HepG2 (cell line): ENCODE results near the gene RAD51AP1. TPM values are rescaled to one million over a fixed set of nuclear protein-coding genes. Genes with fewer than 3 reads are reported as not detected.

Experiments
- ATAC-seq: fragments of 200-7000 bp; cut with Tn5 transposase; 3 replicates; pipeline ENCODE4 v1.9.1; 2020; ENCODE audit warnings: mild to moderate bottlenecking, moderate library complexity
- BruUV-seq: library from RNA; stranded (reverse); fragments of 400-500 nt; replicated peaks from 2 replicates; lab custom pipeline; 2021; lab: Mats Ljungman, UMichigan
- CTCF ChIA-PET: fragments of 300-600 bp; formaldehyde crosslinking; extraction: SDS; loops from one replicate; lab custom pipeline; 2021; ENCODE audit warnings: low total read pairs, inconsistent platforms, low intra/inter-chr PET ratio; lab: Yijun Ruan, JAX
- POLR2A ChIA-PET: fragments of 350-600 bp; sonication (Branson Sonifier 250); formaldehyde crosslinking; loops from one replicate; lab custom pipeline; 2020; ENCODE audit warnings: antibody characterized with exemption, inconsistent platforms; lab: Yijun Ruan, JAX
- DNase-seq: peaks from one replicate; pipeline ENCODE4 v3.0.0-alpha.2; 2015; ENCODE audit warnings: low spot score
- FAIRE-seq: peaks from 3 replicates; lab custom pipeline; 2011; peaks lifted over from hg19 to GRCh38; lab: Jason Lieb, UNC
- H2AFZ ChIP-seq: one replicate; pipeline ENCODE4 v1.6.1; 2011; ENCODE audit warnings: low read length, inconsistent platforms
- H3K27ac ChIP-seq: fragments of 300-600 bp; 3 replicates; pipeline ENCODE4 v1.8.0; 2011; ENCODE audit warnings: mixed run types, mild to moderate bottlenecking, mixed read lengths, low read length, inconsistent platforms; ENCODE audit not compliant: insufficient read depth; ENCODE audit errors: extremely low read length
- H3K27me3 ChIP-seq, 2 experiments: fragments of 200-600 bp in 1 of 2; 2 replicates in 1 of 2; 3 replicates in 1 of 2; pipeline versions ENCODE4 v1.6.0 to v1.8.0; 2011; ENCODE audit warnings: low read length in 2 of 2, mild to moderate bottlenecking in 2 of 2, moderate library complexity in 2 of 2, inconsistent platforms in 1 of 2; ENCODE audit not compliant: insufficient read depth in 2 of 2, control insufficient read depth in 1 of 2
- H3K36me3 ChIP-seq, 2 experiments: fragments of 200-600 bp in 1 of 2; replicated peaks in 1 of 2; 2 replicates in 1 of 2; 3 replicates in 1 of 2; pipeline versions ENCODE4 v1.5.1 to v1.8.0; 2011; ENCODE audit warnings: low read length in 2 of 2, inconsistent platforms in 1 of 2; ENCODE audit not compliant: insufficient read depth in 2 of 2, control insufficient read depth in 1 of 2
- H3K4me1 ChIP-seq: 2 replicates; pipeline ENCODE4 v1.5.1; 2012; ENCODE audit warnings: low read length, inconsistent platforms; ENCODE audit not compliant: insufficient read depth
- H3K4me2 ChIP-seq: 2 replicates; pipeline ENCODE4 v1.6.0; 2011; ENCODE audit warnings: low read depth, low read length, inconsistent platforms
- H3K4me3 ChIP-seq, 3 experiments: fragments of 200-600 bp in 1 of 3; sonication (generic), shearing (Covaris generic) in 1 of 3; replicated peaks in 1 of 3; 2 replicates each; pipeline ENCODE4 v1.5.1; 2011 to 2016; ENCODE audit warnings: low read length in 3 of 3, inconsistent platforms in 2 of 3, low read depth in 2 of 3, mild to moderate bottlenecking in 2 of 3, control low read depth in 1 of 3, mixed read lengths in 1 of 3; ENCODE audit not compliant: insufficient read depth in 1 of 3
- H3K79me2 ChIP-seq: one replicate; pipeline ENCODE4 v1.6.1; 2011; ENCODE audit warnings: low read length, inconsistent platforms; ENCODE audit not compliant: insufficient read depth
- H3K9ac ChIP-seq: 2 replicates; pipeline ENCODE4 v1.6.0; 2011; ENCODE audit warnings: mild to moderate bottlenecking, low read depth, low read length, inconsistent platforms; ENCODE audit not compliant: insufficient read depth
- H3K9me3 ChIP-seq: 2 replicates; pipeline ENCODE4 v1.5.1; 2012; ENCODE audit warnings: mild to moderate bottlenecking, low read length
- H4K20me1 ChIP-seq: 2 replicates; pipeline ENCODE4 v1.6.0; 2011; ENCODE audit warnings: inconsistent platforms, mild to moderate bottlenecking, low read length, moderate library complexity; ENCODE audit not compliant: insufficient read depth
- HOXA9 ChIP-seq: sonication (generic); formaldehyde crosslinking; IDR thresholded peaks from 2 replicates; pipeline ENCODE4 v1.8.1; 2022; ENCODE audit warnings: missing genetic modification reagents, mild to moderate bottlenecking, moderate library complexity, borderline replicate concordance
- KIAA2018 ChIP-seq: sonication (generic); formaldehyde crosslinking; IDR thresholded peaks from 2 replicates; pipeline ENCODE4 v1.5.0; 2020; ENCODE audit warnings: mild to moderate bottlenecking, missing genetic modification reagents, borderline replicate concordance
- MNT ChIP-seq: fragments of 450-650 bp; IDR thresholded peaks from 2 replicates; pipeline ENCODE4 v1.6.1; 2016
- RFX5 ChIP-seq: IDR thresholded peaks from 2 replicates; pipeline ENCODE4 v1.6.1; 2011; ENCODE audit warnings: low read depth, low read length, improper control_type of control experiment
- SMAD3 ChIP-seq: sonication (generic); formaldehyde crosslinking; IDR thresholded peaks from 2 replicates; pipeline ENCODE4 v1.4.0; 2020; ENCODE audit warnings: missing genetic modification reagents
- SNRNP70 ChIP-seq: fragments of 200-400 bp; formaldehyde crosslinking; IDR thresholded peaks from 2 replicates; pipeline ENCODE4 v1.6.1; 2017; ENCODE audit warnings: mild to moderate bottlenecking, low read depth, low read length, moderate library complexity
- ZBTB8A ChIP-seq: sonication (generic); formaldehyde crosslinking; IDR thresholded peaks from 2 replicates; pipeline ENCODE4 v1.4.0; 2020; ENCODE audit warnings: mild to moderate bottlenecking, low read depth, missing genetic modification reagents, borderline replicate concordance
- ZKSCAN5 ChIP-seq: sonication (generic); formaldehyde crosslinking; IDR thresholded peaks from 2 replicates; pipeline ENCODE4 v1.5.1; 2020; ENCODE audit warnings: mild to moderate bottlenecking, missing genetic modification reagents
- ZNF33B ChIP-seq: sonication (generic); formaldehyde crosslinking; IDR thresholded peaks from 2 replicates; pipeline ENCODE4 v1.5.1; 2020; ENCODE audit warnings: mild to moderate bottlenecking, missing genetic modification reagents
- WGBS: methylation state at CpG from one replicate; pipeline ENCODE4 v1.1.6; 2017; ENCODE audit warnings: low lambda C conversion rate; 5-methylcytosine and 5-hydroxymethylcytosine counted together
- in situ Hi-C: cut with HindIII; loops from 2 replicates; pipeline ENCODE4 v1.10.0; 2017; ENCODE audit warnings: low pct_unique_long_range_greater_than_20kb; ENCODE audit not compliant: extremely low pct_ligation_motif_present
- intact Hi-C: fragments of 100-400 bp; cut with micrococcal nuclease; formaldehyde crosslinking; loops from one replicate; pipeline ENCODE4 v1.10.0; 2022; ENCODE audit not compliant: unreplicated experiment
- polyA plus RNA-seq, 8 experiments: library from polyadenylated mRNA; depleted of rRNA in 3 of 8; stranded (reverse) in 7 of 8; unstranded in 1 of 8; fragments of >200 nt; fragmentation: Illumina TruSeq in 4 of 8; extraction: Trizol in 4 of 8; gene quantifications; 2 replicates each; pipeline versions ENCODE4 v1.2.1 to v1.2.3, GENCODE V29; 2011 to 2016; ENCODE audit warnings: low read depth in 4 of 8, missing spikeins in 1 of 8, mixed read lengths in 1 of 8; ENCODE audit not compliant: insufficient read depth in 1 of 8
- total RNA-seq, 5 experiments: library from RNA; depleted of rRNA; stranded (reverse); fragments of >200 nt; fragmentation: Illumina TruSeq; extraction: Trizol; gene quantifications; 2 replicates each; pipeline ENCODE4 v1.2.3, GENCODE V29; 2016; ENCODE audit warnings: low read depth in 1 of 5

RAD51AP1 gene
- total and polyA plus RNA-seq, 2 of the 13 experiments (the other 11 are each of a cell fraction or from before 2014, with no cell fraction given) = 16.6 to 49.3 TPM

DNA sequence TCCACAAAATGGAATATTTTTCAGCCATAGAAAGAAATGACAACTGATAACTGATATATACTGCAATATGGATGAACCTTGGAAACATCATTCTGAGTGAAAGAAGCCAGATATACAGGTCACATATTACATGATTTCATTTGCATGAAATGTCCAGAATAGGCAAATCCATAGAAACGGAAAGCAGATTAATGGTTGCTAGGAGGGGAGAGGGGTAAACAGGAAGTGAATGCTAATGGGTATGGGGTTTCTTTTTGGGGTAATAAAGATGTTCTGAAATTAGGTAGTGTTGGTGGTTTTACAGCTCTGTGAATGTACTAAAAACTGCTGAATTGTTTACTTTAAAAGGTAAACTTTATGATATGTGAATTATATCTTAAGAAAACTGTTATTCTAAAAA, 6.5 kb downstream of the RAD51AP1 start:
- H3K9ac ChIP-seq = no peak overlapping the region
- WGBS = 48% methylated on average over 1 of the region's 1 CpG
- CTCF ChIA-PET = no interaction called here
- peaks cover 1% of the 10 kb centered on the region for H3K4me1 ChIP-seq
- no peak overlapping the region for H3K27ac ChIP-seq
- ATAC-seq (no peak), DNase-seq (no peak), FAIRE-seq (no peak)
- in situ Hi-C loops (no loop called here), intact Hi-C loops (no loop called here)
- no peak for TF ChIP-seq SMAD3
- no peak for TF ChIP-seq SNRNP70
- no peak for TF ChIP-seq HOXA9 (CRISPR knock-in tag)
- TF ChIP-seq ZKSCAN5 (CRISPR knock-in tag) = no peak
- no peak for TF ChIP-seq ZBTB8A (CRISPR knock-in tag)
- TF ChIP-seq RFX5 = no peak
- TF ChIP-seq MNT = no peak
- TF ChIP-seq ZNF33B (CRISPR knock-in tag) = no peak
- no peak for TF ChIP-seq KIAA2018 (CRISPR knock-in tag)
- H4K20me1 ChIP-seq = no peaks in the 10 kb centered on the region
- no peak overlapping the region for H3K4me2 ChIP-seq
- H3K27me3 ChIP-seq = no peaks in the 10 kb centered on the region
- peaks cover 3 to 39% of the 10 kb centered on the region in 2 experiments; a peak in 3 of 5 replicates for H3K36me3 ChIP-seq
- no peak overlapping the region for H2AFZ ChIP-seq
- H3K9me3 ChIP-seq = no peaks in the 10 kb centered on the region
- BruUV-seq = no TSS peak
- peaks cover 5% of the 10 kb centered on the region for H3K79me2 ChIP-seq
- no peak overlapping the region for H3K4me3 ChIP-seq
- POLR2A ChIA-PET = no interaction called here
